ENCODE data around the gene PKP1.

The PKP1 gene

DNA sequence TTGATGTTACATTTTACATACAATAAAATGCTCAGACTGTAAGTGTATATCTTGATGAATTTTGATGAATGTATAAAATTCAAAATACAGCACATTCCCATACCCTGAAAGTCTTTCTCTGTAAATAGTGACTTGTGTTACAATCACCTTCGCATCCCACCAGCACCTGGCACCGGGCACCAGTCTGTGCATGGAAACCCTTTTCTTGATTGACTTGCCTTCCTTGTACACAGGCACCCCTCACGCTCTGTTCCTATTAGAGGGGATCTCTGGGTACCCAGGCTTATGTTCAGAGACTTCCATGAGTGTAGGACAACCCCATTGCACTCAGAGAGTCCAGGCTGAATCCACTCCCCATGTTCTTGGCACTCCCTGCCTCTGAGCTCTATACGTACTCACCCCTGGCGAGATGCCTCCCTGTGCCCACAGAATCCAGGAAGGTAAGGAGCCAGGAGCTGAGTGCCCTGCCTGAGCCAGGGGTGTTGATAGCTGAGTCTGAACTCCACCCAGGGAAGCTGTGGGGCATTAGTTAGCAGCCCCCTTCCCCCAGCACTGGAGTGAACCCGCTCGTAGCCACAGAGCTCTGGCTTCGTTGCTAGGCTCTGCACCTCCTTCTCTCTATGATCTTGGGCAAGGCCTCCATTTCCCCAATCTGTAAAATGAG is 22.5 kb upstream of the PKP1 start:
- no peak for DNase-seq

DNA sequence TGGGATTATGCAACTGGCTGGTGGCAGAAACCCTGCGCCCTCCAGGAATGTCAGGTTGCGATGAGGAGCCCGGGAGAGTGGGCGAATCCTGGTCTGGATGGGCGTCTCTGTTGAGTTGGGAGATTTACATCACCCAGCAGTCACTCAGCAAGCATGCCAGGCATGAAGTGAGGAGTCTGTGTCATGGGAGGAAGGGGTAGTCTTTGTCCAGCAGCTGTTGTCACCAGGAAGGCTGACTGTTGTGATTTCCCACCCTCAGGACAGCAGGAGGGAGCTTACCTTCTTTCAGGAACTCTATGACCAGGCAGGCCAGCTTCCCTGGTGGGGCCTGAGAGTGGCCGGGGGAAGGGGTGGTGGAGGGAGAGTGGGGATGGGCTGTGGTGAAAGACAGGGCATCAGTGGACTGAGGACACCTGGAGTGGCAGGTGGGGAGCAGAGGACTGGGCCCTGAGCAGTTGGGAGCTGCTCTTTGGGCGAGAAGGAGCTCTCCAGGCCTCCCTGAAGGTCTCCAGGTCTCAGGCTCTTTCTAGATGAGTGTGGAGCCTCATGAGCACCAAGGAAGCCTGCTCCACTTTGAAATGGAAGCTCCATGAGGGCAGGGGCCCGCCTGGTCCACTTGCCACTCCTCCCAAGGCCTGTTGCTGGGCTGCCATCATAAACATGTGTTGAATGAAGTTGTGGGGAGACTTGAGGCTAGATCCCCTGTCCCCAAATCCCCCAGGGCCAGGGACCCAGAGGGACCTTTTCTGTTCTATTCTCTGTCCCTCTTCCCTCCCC is 21.3 kb upstream of the PKP1 start:
- no peak for DNase-seq

DNA sequence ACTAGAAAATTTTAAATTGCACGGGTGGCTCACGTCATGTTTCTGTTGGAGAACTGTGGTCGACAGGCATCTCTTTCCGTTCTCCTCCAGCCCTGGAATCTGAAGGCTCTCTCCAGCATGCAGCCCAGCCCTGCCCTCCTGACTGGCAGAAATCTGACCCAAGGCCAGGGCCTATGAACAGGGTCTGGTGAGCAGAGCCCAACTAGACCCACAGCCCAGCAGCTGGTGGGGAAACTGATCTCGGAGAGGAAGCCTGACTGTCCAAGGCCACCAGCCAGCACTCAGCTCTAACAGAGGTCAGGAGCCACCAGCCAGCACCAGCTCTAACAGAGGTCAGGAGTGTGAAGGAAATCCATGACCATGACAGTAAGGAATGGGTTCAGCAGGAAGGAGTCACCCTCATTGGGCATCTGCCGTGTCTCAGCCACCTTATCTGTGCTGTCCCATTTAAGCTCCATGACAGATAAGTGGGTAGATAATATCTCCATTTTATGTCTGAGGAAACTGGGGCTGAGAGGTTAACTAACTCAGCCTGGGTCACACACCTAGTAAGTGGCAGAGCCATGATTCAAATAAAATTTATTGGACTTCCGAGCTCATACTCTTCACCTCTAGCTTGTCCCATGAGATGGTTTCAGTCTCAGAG is 20.2 kb upstream of the PKP1 start:
- DNase-seq, result no peak

DNA sequence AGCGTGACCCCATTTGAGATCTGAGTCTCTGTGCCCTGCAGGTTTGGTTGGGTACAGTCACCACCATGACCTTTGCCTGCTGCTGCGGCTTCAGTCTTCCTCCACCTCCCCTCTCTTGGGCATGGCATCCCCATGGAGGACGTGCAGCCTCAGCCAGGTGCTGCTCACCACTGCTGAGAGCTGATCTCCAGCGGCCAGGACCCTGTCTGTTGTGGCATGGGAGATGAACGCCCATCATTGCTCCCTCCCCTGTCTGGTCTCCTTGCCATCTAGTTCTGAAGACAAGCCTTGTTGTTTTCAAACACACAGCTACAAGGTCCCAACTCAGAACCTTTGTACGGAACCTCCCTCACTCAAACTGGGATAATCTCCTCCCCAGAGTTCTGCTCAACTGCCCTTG is 19.2 kb upstream of the PKP1 start:
- DNase-seq, result no peak

GRCh38 chr1:201264554-201264953 is 18.8 kb upstream of the PKP1 start:
- no peak for DNase-seq

GRCh38 chr1:201265756-201266155 is 17.6 kb upstream of the PKP1 start:
- DNase-seq, result peak in 1 of 3 donors; percentile 20

DNA sequence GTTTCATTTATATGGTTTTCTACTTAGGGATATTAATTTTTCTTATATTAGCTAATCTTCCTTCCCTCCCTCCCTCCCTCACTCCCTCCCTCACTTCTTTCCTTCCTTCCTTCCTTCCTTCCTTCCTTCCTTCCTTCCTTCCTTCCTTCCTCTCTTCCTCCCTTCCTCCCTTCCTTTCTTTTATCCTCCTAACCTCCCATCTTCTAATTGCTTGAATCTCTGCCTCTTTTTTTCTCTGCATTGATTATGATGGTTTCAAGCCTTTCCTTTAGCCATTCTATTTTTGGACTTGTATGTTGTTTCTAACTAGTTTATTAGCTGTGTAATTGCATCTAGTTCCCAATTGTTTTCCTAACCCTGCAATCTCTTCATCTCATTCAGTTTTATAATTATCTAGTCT is 17.0 kb upstream of the PKP1 start:
- no peak for DNase-seq

DNA sequence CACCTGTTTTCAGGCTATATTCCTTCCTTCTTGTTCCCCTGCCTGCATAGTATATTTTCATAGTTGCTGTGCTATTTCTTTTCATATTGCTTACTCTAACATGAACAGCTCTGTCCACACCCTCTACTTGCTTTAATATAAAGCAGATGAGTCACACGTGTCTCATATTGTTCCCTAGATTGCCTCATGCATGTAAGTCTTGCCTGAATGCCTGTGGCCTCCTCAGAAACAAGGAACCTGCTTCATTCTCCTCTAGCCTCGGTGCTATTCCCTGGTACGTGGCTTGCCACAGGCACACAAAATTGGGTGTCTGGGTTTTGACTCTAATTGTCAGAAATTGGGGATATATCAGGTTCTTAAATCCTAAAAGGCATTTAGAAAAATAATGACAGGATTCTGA is 16.5 kb upstream of the PKP1 start:
- DNase-seq, result peak; percentile 57 to 76 (median 68)

DNA sequence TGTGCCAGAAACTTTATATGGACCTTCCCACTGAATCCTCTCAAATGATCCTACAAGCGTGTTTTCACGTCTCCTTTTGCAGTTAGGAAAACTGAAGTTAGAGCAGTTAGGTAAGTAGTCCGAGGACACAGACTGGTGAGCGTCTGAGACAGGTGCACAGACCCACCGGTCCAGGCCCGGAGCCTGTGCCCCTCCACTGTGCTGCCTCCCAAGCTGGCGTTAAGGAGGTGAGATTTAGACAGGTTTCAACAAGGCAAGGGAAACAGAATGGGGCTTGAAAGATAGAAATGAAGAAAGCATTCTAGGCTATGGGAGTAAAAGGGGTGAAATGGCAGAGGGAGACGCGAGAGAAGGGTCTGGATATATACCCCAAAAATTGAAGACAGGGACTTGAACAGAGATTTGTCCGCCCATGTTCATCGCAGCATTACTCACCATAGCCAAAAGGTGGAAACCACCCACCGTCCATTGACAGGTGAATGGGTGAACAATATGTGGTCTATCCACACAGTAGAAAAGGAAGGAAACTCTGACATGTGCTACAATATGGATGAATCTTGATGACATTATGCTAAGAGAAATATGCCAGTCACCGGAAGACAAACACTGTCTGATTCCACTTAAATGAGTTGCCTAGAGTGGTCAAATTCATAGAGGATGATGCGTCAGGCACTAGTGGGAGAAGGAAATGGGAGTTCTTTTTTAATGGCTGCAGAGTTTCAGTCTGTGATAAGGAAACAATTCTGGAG is 15.7 kb upstream of the PKP1 start:
- no peak for DNase-seq

DNA sequence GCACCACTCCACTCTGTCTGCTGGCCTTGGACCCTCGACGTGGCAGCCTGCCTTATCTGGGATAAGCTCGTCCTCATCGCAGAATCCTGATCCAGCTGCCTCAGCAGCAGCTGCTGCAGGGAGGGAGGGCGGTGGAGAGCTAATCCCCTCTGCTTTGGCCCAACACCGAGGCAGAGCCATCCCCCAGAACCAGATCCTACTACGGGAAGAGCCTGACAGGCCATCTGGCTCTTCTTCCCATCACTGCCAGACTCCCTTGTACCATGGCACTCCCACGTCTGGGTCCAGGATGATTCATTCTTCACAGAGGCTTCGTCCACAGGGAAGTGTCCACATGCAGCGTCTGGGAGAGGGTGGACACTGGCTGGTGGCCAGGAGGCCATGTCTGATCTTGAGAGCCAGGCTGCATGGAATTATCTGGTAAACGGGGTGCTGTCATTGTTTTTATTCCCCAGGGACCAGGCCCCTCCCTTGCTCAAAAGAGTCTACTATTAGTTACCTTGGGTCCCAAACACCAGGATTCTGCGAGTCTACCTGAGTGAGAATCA is 14.6 kb upstream of the PKP1 start:
- no peak for DNase-seq

DNA sequence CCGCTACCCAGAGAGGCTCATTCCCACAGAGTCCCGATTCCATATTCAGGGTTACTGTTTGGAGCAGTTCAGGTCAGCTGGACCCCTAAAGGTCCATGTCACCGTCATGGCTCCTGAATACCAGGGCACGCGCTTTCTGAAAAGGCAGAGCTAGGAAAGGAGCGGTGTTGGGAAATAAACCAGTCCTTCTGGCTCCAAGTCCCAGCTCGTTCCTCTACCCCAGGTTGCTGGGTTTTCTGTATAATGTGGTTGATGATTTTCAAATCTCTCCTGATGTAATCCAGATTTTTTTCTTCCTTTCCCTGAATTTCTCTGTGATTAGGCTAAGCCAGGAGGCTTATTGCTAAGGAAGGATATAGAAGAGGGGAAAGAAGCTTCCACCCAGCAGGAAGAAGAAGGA is 14.0 kb upstream of the PKP1 start:
- no peak for DNase-seq

- DNase-seq, result no peak
Observed at GRCh38 chr1:201269900-201270410, 13.4 kb upstream of the PKP1 start.

- no peak for DNase-seq
Observed at GRCh38 chr1:201270616-201271390, 12.5 kb upstream of the PKP1 start.

- no peak for DNase-seq
Observed at GRCh38 chr1:201272799-201273198, 10.5 kb upstream of the PKP1 start.

DNA sequence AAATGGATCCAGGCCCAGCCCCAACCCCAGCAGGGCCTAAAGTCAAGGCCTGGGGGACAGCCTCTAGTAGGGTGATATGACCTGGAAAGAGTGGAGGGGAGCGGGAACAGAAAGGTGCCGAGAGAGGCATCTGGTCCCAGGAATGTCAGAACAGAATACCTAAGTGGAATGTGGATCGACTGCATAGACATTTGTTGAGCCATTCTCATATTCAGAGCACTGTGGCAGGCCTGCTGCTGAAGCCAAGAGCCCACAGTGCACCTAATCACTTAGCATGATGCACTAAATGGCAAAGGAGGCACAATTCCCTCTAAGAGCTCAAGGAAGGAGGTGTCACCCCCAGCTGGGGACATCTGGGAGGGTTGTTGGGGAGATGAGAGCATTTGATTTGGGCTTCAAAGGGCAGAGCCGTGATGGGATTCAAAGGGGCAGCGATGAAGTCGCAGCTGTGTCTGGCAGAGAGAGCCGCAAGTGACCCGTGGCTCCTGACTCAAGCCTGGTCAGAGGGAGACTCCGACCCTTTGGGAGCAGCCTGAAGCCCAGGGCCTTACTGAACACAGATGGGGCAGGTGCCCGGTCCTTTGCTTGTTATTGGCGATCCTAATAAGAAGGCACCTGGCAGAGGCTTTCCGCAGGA is 8.6 kb upstream of the PKP1 start:
- DNase-seq, result no peak

DNA sequence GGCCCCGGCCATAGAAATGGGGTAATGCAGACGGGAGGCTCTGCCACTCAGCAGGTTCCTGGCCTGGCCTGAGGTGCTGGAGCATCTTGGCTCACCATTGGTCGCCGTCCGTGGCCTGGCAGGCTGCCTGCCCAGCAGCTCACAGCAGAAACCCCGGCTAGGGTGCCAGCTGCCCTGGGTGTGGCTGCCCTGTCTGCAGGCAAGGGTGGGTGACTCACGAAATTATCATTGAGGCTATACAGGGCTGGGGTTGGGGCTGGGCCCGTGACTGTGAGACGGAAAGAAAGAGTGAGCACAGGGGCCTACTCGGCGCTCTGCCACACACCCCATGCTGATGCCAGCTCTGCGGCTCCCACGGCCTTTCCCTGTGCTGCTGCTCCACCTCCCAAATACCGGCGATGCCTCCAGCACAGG is 8.0 kb upstream of the PKP1 start:
- no peak for DNase-seq

GRCh38 chr1:201276891-201277290 is 6.4 kb upstream of the PKP1 start:
- DNase-seq, result no peak

DNA sequence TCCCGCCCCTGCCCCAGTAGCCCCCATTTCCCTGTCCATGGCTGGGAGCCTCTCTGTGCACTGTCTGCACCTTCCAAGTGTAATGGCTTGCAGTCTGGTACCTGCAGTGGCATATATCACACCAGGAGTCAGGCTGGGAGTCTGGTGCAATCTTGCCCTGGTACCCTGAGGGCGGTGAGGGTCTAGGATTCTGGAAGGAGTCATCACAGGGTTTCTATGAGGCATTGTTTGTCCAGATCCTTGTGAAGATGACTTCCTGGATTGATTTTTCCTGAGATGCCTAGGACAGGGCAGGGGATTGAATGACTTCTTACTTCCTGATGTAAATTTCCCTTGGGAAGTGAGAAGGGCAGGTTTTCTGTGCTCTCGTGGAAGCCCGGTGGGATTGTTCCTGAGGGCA is 5.9 kb upstream of the PKP1 start:
- DNase-seq, result no peak

DNA sequence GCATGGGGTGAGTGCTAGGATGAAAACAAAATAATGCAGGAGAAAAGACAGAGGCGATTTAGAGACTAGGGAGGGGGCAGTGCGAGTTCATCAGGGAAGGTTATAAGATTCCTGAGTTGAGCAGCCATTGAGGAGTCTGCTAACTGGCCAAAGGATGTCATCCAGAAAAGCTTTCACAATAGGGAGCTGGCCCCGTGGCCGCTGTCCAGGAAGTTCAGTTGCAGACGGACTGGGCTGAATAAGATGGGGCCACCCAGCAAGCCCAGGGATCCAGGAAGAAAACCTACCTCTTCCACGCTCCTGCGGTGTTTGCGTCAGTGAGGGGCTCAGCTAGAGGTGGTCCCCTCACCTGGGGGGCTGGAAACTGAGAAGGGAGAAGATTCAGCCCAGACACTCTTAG is 4.0 kb upstream of the PKP1 start:
- DNase-seq, result no peak

DNA sequence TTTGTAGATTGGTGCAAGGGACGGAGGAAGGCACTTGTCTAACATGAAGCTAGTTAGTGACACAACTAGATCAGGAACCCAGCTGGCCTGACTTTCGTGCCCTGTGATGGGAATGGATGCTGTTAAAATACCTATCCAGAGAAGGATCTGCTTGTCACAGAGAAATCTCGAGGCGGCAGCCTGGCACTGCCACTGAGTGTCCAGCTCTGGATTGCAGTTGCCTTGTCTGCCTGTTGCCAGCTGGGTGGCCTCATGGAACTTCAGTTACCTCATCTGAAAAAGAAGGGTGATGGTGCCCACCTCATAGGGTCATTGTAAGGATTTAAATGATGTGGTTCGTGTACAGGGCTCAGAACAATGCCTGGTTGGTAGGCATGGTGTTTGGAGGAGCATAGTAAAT is 2.4 kb upstream of the PKP1 start:
- no peak for DNase-seq

- no peak for DNase-seq
Observed at GRCh38 chr1:201281573-201281972, 1.7 kb upstream of the PKP1 start.

DNA sequence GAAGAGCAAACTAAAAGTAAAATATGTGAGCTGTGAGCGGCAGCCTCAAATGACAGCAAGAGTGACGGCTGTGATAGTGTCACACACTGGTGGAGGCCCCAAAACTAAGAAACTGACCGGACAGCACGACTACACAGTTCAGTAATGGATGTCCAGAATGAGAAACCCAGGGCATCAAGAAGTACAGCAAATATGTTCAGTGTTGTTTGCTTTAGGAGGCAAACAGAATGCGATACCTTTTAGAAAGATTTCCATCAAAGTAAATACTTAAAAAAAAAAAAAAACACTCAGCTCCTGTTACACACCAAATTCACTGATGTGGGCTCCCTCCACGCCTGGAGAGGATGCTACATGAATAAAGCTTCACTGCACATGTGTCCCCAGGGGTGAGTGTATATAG is 1.1 kb upstream of the PKP1 start:
- no peak for DNase-seq

Data from suppressor macrophage treated with lipopolysaccharide for 1 hour (primary cell).